ENCODE data around the gene ZDHHC20. TPM values are rescaled to one million over a fixed set of nuclear protein-coding genes. Genes with fewer than 3 reads are reported as not detected.

Gene ZDHHC20
- 87.9 and 107 TPM in 2 replicates for total RNA-seq

GRCh38 chr13:21458813-21459701 is at the start of gene ZDHHC20:
Gene ZDHHC20, minus strand, starts transcription at chr13:21459303. Its CDS starts 132 bp downstream, at chr13:21459171.

Small RNA genes within 50 kb of the gene (small RNA-seq; reads per million reads assigned to genes)
- not detected for gene RNA5SP25

Other genes starting within 250 kb of the ZDHHC20 start
- 28.7 and 44.6 TPM in 2 replicates for gene MICU2, start 144.9 kb upstream of the ZDHHC20 start, total RNA-seq
- gene FGF9, start 211.8 kb upstream of the ZDHHC20 start, total RNA-seq, result not detected in 2 replicates